ENCODE data around the gene IRGC. TPM values are rescaled to one million over a fixed set of nuclear protein-coding genes. Genes with fewer than 3 reads are reported as not detected.
"Not testable (repeated sequence)": the region's sequence is repeated elsewhere in the genome, so short reads cannot be mapped to it uniquely, and the experiment has no call there.

Gene IRGC
- total RNA-seq, 2 experiments from 2014 or later: not detected

- POLR2A ChIA-PET: interaction anchor here (0.6 to 6.0 kb wide), 3 partner anchors 9 to 1108 kb away, joined by 3 to 103 read pairs (median 5); partner anchors contain the start of gene SMG9
- H3K9me3 Mint-ChIP-seq (ENCODE audit: insufficient read depth): no peaks in the 10 kb centered on the region
Measured at GRCh38 chr19:43763473-43763939, 47.6 kb downstream of the IRGC start.

DNA sequence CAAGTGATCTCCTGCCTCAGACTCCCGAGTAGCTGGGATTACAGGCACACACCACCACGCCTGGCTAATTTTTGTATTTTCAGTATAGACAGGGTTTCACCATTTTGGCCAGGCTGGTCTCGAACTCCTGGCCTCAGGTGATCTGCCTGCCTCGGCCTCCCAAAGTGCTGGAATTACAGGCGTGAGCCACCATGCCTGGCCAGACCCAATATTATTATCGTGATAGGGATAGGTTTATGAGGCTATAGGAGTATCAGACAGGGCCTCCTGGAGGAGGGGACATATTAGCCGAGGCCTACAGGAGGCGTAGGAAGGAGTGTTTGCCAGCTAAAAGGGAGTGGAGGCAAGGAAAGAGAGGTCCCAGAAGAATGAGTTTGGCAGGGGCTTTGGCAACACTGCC is 48.8 kb downstream of the IRGC start:
- peaks cover 54% of the 10 kb centered on the region for H3K4me1 Mint-ChIP-seq (ENCODE audit: low read depth)
- CTCF ChIA-PET: interaction anchor here (0.7 to 6.9 kb wide), 12 partner anchors 9 to 326 kb away, joined by 3 to 139 read pairs (median 10); partner anchors contain the start of genes KCNN4, PLAUR, SMG9 and ZNF45
- peak overlapping the region; percentile 49 for H3K4me3 Mint-ChIP-seq
- peak overlapping the region; percentile 93 for H3K27ac Mint-ChIP-seq
- not testable (repeated sequence) for H3K9me3 Mint-ChIP-seq (ENCODE audit: insufficient read depth); ATAC-seq; H3K27me3 Mint-ChIP-seq (ENCODE audit: low read depth); DNase-seq
- H3K36me3 Mint-ChIP-seq (ENCODE audit: low read depth): peaks cover 49% of the 10 kb centered on the region
- POLR2A ChIA-PET: interaction anchor here (0.9 to 6.0 kb wide), 3 partner anchors 10 to 16 kb away, joined by 6 to 103 read pairs (median 12); partner anchors contain the start of genes KCNN4 and SMG9

More at GRCh38 chr19:43763473-43763939, 47.6 kb downstream of the IRGC start:
- DNase-seq: no peak
- Mint-ChIP-seq H3K27me3 (ENCODE audit: low read depth) (no peaks in the 10 kb centered on the region), H3K4me1 (ENCODE audit: low read depth) (peaks cover 61% of the 10 kb centered on the region), H3K4me3 (no peak overlapping the region), H3K36me3 (ENCODE audit: low read depth) (peaks cover 38% of the 10 kb centered on the region), H3K27ac (no peak overlapping the region)
- CTCF ChIA-PET: interaction anchor here (1.2 to 6.7 kb wide), 4 partner anchors 8 to 179 kb away, joined by 3 to 103 read pairs (median 12); partner anchors contain the start of gene SMG9
- ATAC-seq: no peak

GRCh38 chr19:43765109-43765876 is 49.4 kb downstream of the IRGC start:
- POLR2A ChIA-PET: interaction anchor here (0.9 to 6.0 kb wide), 4 partner anchors 11 to 15 kb away, joined by 6 to 103 read pairs (median 15); partner anchors contain the start of genes KCNN4 and SMG9
- Mint-ChIP-seq H3K27me3 (ENCODE audit: low read depth) (no peaks in the 10 kb centered on the region), H3K36me3 (ENCODE audit: low read depth) (peaks cover 54% of the 10 kb centered on the region), H3K9me3 (ENCODE audit: insufficient read depth) (no peaks in the 10 kb centered on the region), H3K4me1 (ENCODE audit: low read depth) (peaks cover 56% of the 10 kb centered on the region), H3K27ac (peak overlapping the region; percentile 93), H3K4me3 (peak overlapping the region; percentile 49)
- ATAC-seq (peak; percentile 83), DNase-seq (peak; percentile 86)
- CTCF ChIA-PET: interaction anchor here (0.6 to 6.9 kb wide), 16 partner anchors 10 to 326 kb away, joined by 3 to 139 read pairs (median 4); partner anchors contain the start of genes KCNN4, PLAUR, SMG9 and ZNF45

GRCh38 chr19:43766755-43767043 is 50.8 kb downstream of the IRGC start:
- no peak for DNase-seq
- no peak for ATAC-seq
- CTCF ChIA-PET: interaction anchor here (0.8 to 6.9 kb wide), 15 partner anchors 11 to 211 kb away, joined by 3 to 139 read pairs (median 4); partner anchors contain the start of genes KCNN4 and SMG9
- H3K27ac Mint-ChIP-seq: peak overlapping the region; percentile 93
- H3K9me3 Mint-ChIP-seq (ENCODE audit: insufficient read depth): no peaks in the 10 kb centered on the region
- POLR2A ChIA-PET: interaction anchor here (0.7 to 6.0 kb wide), 4 partner anchors 10 to 14 kb away, joined by 3 to 103 read pairs (median 10); partner anchors contain the start of genes KCNN4 and SMG9
- H3K36me3 Mint-ChIP-seq (ENCODE audit: low read depth): peaks cover 62% of the 10 kb centered on the region
- H3K4me3 Mint-ChIP-seq: peak overlapping the region; percentile 49
- no peaks in the 10 kb centered on the region for H3K27me3 Mint-ChIP-seq (ENCODE audit: low read depth)
- peaks cover 57% of the 10 kb centered on the region for H3K4me1 Mint-ChIP-seq (ENCODE audit: low read depth)

DNA sequence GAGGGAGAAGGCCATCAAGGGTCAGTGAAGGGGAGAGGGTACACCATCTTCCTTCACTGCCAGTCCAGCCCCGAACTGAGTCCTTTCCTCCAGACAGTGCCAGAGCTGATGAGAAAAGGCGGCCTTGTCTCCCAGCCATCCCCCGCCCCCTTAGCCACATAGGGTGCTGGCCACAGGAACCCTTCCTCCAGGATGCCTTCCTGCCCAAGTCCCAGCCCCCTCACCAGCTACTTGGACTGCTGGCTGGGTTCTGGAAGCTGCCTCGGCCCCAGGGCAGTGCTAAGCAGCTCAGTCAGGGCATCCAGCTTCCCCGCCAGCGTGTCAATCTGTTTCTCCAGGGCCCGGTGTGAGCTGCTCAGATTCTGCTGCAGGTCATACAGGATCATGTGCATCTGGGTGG is 51.4 kb downstream of the IRGC start:
- Mint-ChIP-seq H3K9me3 (ENCODE audit: insufficient read depth) (no peaks in the 10 kb centered on the region), H3K36me3 (ENCODE audit: low read depth) (peaks cover 62% of the 10 kb centered on the region), H3K4me1 (ENCODE audit: low read depth) (peaks cover 57% of the 10 kb centered on the region), H3K27me3 (ENCODE audit: low read depth) (no peaks in the 10 kb centered on the region), H3K27ac (peak overlapping the region; percentile 93), H3K4me3 (no peak overlapping the region)
- ChIA-PET CTCF (interaction anchor here (0.6 to 6.9 kb wide), 6 partner anchors 11 to 152 kb away, joined by 3 to 139 read pairs (median 26); partner anchors contain the start of genes KCNN4 and SMG9), POLR2A (interaction anchor here (6.0 kb wide), 1 partner anchor 13 kb away, joined by 103 read pairs; the partner anchor contains the start of gene SMG9)
- ATAC-seq (no peak), DNase-seq (no peak)

DNA sequence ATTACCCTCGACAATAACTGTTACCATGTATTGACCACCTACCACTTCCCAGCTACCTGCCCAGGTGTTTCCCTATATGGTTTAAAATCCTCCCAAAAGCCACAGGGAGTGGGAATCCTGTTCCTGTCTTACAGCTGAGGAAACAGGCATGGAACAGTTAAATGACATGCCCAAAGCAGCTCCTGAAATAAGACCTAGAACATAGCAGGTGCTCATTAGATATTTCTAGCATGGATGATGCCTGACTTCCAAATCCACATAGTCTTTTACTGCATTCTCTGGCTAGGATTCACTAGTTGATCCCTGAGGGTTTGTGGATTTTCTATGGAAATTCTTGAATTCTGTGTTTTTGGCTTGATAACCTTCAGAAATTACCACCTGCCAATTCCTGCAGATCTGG is 51.9 kb downstream of the IRGC start:
- Mint-ChIP-seq H3K4me3 (no peak overlapping the region), H3K27ac (peak overlapping the region; percentile 93), H3K27me3 (ENCODE audit: low read depth) (no peaks in the 10 kb centered on the region), H3K9me3 (ENCODE audit: insufficient read depth) (no peaks in the 10 kb centered on the region), H3K36me3 (ENCODE audit: low read depth) (peaks cover 62% of the 10 kb centered on the region), H3K4me1 (ENCODE audit: low read depth) (peaks cover 54% of the 10 kb centered on the region)
- DNase-seq (no peak), ATAC-seq (no peak)
- CTCF ChIA-PET: interaction anchor here (0.6 to 6.9 kb wide), 6 partner anchors 10 to 153 kb away, joined by 3 to 139 read pairs (median 26); partner anchors contain the start of genes KCNN4 and SMG9
- POLR2A ChIA-PET: interaction anchor here (6.0 kb wide), 1 partner anchor 13 kb away, joined by 103 read pairs; the partner anchor contains the start of gene SMG9

GRCh38 chr19:43768273-43769050 is 52.6 kb downstream of the IRGC start:
- ChIA-PET CTCF (interaction anchor here (1.2 to 6.9 kb wide), 4 partner anchors 9 to 41 kb away, joined by 3 to 139 read pairs (median 54); partner anchors contain the start of genes KCNN4 and SMG9), POLR2A (interaction anchor here (0.7 kb wide), 1 partner anchor 12 kb away, joined by 3 read pairs; no protein-coding TSS in a partner anchor)
- Mint-ChIP-seq H3K9me3 (ENCODE audit: insufficient read depth) (no peaks in the 10 kb centered on the region), H3K36me3 (ENCODE audit: low read depth) (peaks cover 65% of the 10 kb centered on the region), H3K27me3 (ENCODE audit: low read depth) (no peaks in the 10 kb centered on the region), H3K4me3 (no peak overlapping the region), H3K27ac (no peak overlapping the region), H3K4me1 (ENCODE audit: low read depth) (peaks cover 48% of the 10 kb centered on the region)
- no peak for DNase-seq
- ATAC-seq: no peak

- Mint-ChIP-seq H3K36me3 (ENCODE audit: low read depth) (peaks cover 64% of the 10 kb centered on the region), H3K9me3 (ENCODE audit: insufficient read depth) (no peaks in the 10 kb centered on the region), H3K4me3 (no peak overlapping the region), H3K27ac (peak overlapping the region; percentile 30), H3K27me3 (ENCODE audit: low read depth) (no peaks in the 10 kb centered on the region), H3K4me1 (ENCODE audit: low read depth) (peaks cover 41% of the 10 kb centered on the region)
- CTCF ChIA-PET: interaction anchor here (2.2 to 6.9 kb wide), 4 partner anchors 9 to 24 kb away, joined by 6 to 139 read pairs (median 56); partner anchors contain the start of genes KCNN4 and SMG9
- ATAC-seq (no peak), DNase-seq (no peak)
- POLR2A ChIA-PET: no interaction called here
Measured at GRCh38 chr19:43769256-43769655, 53.4 kb downstream of the IRGC start.

Other genes with a start within 250 kb of the IRGC start
- 10 to 100 TPM; 14.9 to 15.5 TPM for gene PHLDB3, start 211.3 kb upstream of the IRGC start, total RNA-seq
- gene ETHE1, start 188.9 kb upstream of the IRGC start, total RNA-seq: 10 to 100 TPM; 67.9 to 69.1 TPM
- 1 to 10 TPM; 3.4 to 3.7 TPM for gene ZNF575, start 182.9 kb upstream of the IRGC start, total RNA-seq
- gene XRCC1, start 140.5 kb upstream of the IRGC start, total RNA-seq: 10 to 100 TPM; 46.5 to 48.4 TPM
- gene PINLYP, start 140.3 kb upstream of the IRGC start, total RNA-seq: 1 to 10 TPM; 7.4 to 8.9 TPM
- 10 to 100 TPM; 11.2 to 14.0 TPM for gene IRGQ, start 119.9 kb upstream of the IRGC start, total RNA-seq
- gene ZNF576, start 119.5 kb upstream of the IRGC start, total RNA-seq: 10 to 100 TPM; 14.1 to 17.3 TPM
- under 1 TPM; 0.71 to 0.73 TPM for gene SRRM5, start 104.0 kb upstream of the IRGC start, total RNA-seq
- 10 to 100 TPM; 29.9 to 31.5 TPM for gene ZNF428, start 96.4 kb upstream of the IRGC start, total RNA-seq
- under 1 TPM; 0.10 to 0.40 TPM for gene CADM4, start 76.2 kb upstream of the IRGC start, total RNA-seq
- gene PLAUR, start 45.9 kb upstream of the IRGC start, total RNA-seq: 10 to 100 TPM; 10.1 to 11.6 TPM
- gene SMG9, start 38.9 kb downstream of the IRGC start, total RNA-seq: 10 to 100 TPM; 60.0 to 65.1 TPM
- gene KCNN4, start 64.9 kb downstream of the IRGC start, total RNA-seq: 10 to 100 TPM; 28.8 to 31.9 TPM
- 1 to 10 TPM in 1 of 2 experiments, under 1 TPM in 1; 0.70 to 1.1 TPM for gene LYPD5, start 86.4 kb downstream of the IRGC start, total RNA-seq
- gene ZNF283, start 111.2 kb downstream of the IRGC start, total RNA-seq: 1 to 10 TPM; 4.9 to 6.9 TPM
- 1 to 10 TPM; 1.6 to 2.6 TPM for gene ZNF404, start 167.9 kb downstream of the IRGC start, total RNA-seq
- 10 to 100 TPM; 14.0 to 16.5 TPM for gene ZNF45, start 219.2 kb downstream of the IRGC start, total RNA-seq
- 1 to 10 TPM; 1.9 TPM for gene ZNF221, start 235.2 kb downstream of the IRGC start, total RNA-seq